NCI-H748 treated with DMSO at 0.1 percent for 48 hours (cell line): ENCODE results near the gene ZNF587B.
"Not testable (repeated sequence)": the region's sequence is repeated elsewhere in the genome, so short reads cannot be mapped to it uniquely, and the experiment has no call there.

ENCODE experiments used
- DNase-seq: peaks from one replicate; lab custom pipeline; 2025; lab: John Stamatoyannopoulos, UW

The ZNF587B gene

DNA sequence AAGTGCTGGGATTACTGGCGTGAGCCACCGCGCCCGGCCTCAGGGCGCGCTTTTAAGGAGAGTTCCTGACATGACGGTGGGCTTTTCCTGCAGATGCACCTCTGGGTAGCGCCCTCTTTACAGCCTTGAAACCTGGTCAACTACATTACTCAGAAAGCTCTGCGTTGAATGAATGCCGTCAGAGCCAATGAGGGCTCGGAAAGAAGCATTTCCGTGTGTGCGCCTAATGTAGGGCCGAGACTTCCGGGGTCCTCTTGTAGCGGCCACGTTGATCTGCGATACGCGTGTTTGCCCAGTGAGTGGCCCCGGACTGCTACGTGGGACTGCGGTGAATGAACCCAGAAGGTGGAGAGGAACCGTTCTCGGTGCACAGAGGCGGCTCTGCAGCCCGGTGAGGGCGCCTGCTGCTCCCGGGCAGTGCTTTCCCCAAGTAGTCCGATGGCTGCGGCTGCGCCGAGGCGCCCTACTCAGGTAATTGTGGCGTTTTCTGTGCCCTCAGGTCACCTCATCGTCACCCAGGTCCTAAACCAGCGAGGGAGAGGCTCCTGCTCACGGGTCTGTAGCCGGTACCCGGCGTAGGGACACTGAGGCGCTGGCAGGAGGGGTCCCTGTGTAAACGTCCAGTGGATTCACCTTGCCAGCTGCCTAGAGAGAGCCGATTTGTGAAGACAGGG, 10.5 kb upstream of the ZNF587B start:
- DNase-seq: peak; percentile 95

DNA sequence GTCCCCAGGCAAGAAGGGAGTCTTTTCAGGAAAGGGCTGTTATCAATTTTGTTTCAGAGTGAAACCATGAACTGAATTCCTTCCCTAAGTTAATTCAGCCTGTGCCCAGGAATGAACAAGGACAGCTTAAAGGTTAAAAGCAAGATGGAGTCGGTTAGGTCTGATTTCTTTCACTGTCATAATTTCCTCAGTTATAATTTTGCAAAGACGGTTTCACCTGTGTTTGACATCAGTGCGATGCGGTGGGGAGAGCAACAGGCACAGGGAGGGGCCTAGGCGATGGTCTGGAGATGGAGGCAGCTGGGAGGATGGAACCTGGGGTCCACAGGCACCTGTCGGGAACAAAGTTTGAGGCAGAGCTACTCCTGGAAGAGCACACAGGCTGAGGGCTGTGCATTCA, 9.5 kb upstream of the ZNF587B start:
- no peak for DNase-seq

DNA sequence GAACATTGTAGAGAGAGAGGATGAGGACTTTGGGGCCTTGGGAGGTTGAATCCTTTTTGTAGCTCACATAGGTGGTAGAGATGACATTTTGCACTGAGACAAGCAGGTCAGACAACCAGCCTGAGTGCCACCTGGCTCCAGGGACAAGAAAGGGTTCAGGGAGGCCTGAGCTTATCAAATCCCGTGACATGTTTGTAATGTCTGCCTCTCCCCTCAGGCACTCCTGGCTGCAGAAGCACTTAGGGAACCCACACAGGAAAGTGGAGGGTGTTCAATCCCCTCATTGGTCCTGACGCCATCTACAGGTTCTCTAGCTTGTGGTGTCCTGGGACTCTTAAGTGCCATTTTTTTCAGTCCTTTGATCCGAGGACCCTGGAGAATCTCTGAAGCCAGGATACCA, 9.0 kb upstream of the ZNF587B start:
- DNase-seq: not testable (repeated sequence)

DNA sequence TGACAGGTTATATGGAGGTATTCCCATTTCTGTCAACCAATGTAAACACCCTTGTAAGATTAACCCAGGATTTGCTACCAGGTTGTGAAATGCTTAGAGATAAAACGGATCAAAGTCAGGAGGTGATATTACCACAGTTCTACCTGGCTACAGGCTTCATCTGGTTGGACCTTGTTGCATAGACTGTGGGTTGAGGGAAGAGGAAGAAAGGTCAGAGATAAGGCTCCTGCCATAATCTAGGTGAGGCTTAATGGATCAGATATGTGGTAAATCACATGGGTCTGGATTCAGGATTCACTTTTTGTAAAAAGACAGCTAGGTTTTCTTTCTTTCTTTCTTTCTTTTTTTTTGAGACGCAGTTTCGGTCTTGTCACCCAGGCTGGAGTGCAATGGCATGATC, 8.6 kb upstream of the ZNF587B start:
- DNase-seq: not testable (repeated sequence)

DNA sequence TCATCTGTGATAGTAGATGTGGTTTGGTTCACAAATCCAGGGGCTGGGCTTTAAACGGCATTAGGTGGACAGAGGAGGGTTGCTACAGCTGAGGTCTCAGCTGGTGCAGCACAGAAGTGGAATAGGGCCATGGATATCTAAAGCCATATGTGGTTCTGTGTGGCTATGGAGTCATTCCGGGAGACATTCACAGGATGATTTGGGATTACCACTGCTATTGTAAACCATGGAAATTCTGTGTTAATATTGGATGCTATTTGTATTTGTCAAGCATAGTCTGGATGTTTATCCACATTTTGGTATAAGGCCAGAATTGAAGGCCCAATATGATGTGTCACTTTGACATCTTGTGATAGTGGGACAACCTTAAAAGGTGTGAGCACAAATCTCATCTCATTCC, 6.9 kb upstream of the ZNF587B start:
- DNase-seq: not testable (repeated sequence)

DNA sequence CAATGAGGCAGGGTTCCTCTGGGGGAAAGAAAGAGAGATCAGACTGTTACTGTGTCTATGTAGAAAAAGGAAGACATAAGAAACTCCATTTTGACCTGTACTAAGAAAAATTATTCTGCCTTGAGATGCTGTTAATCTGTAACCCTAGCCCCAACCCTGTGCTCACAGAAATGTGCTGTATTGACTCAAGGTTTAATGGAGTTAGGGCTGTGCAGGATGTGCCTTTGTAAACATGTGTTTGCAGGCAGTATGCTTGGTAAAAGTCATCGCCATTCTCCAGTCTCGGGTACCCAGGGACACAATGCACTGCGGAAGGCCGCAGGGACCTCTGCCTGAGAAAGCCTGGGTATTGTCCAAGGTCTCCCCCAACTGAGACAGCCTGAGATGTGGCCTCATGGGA, 6.5 kb upstream of the ZNF587B start:
- not testable (repeated sequence) for DNase-seq

DNA sequence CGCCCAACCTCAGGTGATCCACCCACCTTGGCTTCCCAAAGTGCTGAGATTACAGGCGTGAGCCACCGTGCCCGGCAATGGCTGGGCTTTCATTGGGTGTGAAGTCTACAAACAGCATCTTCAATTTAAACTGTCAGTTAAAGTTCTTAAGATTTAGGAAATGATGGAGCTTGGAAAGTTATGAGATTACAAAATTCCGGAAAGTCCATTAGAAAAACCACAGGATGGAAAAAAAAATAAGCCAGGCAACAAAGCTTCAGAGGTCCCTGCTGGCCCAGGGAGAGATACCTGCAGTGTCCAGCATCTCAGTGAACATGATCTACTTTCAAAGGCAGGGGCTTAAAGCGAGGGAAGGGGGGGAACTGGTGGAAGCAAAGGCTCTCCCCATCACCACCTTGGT, 4.6 kb upstream of the ZNF587B start:
- no peak for DNase-seq

DNA sequence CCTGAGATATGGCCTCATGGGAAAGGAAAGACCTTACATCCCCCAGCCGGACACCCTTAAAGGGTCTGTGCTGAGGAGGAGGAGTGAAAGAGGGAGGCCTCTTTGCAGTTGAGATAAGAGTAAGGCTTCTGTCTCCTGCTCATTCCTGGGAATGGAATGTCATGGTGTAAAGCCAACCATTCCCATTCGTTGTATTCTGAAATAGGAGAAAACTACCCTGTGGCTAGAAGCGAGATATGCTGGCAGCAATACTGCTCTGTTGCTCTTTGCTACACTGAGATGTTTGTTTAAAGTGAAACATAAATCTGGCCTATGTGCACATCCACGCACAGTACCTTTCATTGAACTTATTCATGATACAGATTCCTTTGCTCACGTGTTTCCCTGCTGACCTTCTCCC, 783 bp upstream of the ZNF587B start:
- no peak for DNase-seq

DNA sequence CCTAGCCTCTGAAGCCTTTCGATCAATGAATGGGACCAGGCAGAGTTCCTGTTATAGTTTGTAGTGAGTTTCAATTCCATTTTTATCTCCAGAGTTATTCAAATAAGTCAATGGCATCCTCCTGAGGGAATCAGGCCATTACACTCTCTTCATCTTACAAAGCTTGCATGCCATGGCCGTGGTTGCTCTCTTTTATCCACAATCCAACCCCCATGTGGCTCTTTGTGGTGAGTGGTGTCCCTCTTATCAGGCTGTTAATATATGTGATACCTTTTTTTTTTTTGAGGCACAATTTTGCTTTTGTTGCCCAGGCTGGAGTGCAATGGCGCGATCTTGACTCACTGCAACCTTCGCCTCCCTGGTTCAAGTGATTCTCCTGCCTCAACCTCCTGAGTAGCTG, 6.9 kb downstream of the ZNF587B start:
- not testable (repeated sequence) for DNase-seq

DNA sequence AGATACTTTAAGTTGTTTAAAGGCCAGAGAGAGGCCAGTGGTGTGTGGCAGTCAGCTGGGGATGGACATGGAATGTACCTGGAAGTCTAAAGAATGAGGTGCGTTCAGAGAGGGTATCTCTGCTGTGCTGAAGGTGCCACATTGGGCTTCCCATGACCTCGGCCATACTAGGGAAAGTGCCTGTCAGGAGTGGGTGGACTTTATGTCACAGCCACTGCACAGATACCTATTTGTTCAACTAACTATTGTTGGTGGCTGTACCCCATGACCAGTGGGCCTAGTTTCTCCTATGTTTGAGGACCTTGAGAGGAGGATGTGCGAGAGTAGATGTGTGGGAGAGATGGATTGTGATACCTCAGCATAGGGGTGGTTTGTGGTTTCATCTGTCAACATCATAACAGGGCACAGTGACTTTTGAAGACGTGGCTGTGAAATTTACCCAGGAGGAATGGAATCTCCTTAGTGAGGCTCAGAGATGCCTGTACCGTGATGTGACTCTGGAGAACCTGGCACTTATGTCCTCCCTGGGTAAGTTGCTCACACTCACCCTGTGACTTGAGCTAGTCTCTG, 8.6 kb downstream of the ZNF587B start:
- not testable (repeated sequence) for DNase-seq

DNA sequence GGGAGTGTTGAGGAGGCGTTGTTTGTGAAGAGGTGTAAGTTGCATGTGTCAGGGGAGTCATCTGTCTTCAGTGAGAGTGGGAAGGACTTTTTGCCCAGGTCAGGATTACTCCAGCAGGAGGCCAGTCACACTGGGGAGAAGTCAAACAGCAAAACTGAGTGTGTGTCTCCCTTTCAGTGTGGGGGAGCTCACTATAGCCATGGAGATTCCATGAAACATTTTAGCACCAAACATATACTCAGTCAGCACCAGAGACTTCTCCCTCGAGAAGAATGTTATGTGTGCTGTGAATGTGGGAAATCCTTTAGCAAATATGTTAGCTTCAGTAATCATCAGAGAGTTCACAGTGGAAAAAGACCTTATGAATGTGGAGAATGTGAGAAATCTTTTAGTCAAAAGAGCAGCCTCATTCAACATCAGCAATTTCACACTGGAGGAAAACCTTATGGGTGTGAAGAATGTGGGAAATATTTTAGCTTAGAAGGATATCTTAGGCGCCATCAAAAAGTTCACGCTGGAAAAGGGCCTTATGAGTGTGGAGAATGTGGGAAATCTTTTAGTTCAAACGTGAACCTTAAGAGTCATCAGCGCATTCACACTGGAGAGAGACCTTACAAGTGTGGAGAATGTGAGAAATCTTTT, 11.1 kb downstream of the ZNF587B start:
- DNase-seq: no peak

DNA sequence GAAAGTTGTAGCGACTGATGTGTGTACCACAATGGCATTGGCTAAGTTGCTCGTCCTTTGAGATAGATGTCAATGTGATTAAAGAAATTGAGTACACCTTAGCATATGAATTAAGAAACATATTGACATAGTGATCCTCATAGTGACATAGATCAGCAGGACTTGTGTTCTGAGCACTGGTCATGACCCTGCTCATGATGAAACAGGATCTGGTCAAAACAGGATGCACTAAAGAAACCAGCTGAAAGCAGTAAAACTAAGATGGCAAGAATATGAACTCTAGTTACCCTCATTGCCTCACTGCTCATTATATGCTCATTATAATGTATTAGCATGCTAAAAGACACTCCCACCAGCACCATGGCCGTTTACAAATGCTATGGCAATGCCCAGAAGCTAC, 17.1 kb downstream of the ZNF587B start:
- DNase-seq: not testable (repeated sequence)

DNA sequence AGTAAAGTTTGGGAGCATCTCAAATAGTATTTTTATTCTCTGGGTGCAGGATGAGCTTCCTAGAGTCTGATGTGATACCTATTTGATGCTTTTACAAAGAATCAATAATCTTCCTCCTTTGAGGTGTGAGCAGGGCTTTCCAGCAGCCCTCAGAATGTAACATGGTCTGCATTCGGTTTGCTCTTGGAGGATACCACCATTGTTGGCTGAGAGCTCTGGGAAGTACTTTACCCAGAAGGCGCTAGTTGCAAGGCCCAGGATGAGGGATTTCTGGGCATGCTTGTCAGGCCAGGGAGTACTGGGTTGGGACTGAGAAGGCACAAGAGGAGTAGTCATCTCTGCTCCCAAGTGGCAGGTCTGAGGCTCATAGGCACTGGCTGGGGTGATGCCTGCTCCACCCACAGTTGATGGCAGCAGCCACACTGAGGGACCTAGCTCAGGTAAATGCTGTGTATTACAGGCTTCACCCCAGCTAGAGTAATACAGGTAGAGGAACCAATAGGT, 19.1 kb downstream of the ZNF587B start:
- DNase-seq: not testable (repeated sequence)

DNA sequence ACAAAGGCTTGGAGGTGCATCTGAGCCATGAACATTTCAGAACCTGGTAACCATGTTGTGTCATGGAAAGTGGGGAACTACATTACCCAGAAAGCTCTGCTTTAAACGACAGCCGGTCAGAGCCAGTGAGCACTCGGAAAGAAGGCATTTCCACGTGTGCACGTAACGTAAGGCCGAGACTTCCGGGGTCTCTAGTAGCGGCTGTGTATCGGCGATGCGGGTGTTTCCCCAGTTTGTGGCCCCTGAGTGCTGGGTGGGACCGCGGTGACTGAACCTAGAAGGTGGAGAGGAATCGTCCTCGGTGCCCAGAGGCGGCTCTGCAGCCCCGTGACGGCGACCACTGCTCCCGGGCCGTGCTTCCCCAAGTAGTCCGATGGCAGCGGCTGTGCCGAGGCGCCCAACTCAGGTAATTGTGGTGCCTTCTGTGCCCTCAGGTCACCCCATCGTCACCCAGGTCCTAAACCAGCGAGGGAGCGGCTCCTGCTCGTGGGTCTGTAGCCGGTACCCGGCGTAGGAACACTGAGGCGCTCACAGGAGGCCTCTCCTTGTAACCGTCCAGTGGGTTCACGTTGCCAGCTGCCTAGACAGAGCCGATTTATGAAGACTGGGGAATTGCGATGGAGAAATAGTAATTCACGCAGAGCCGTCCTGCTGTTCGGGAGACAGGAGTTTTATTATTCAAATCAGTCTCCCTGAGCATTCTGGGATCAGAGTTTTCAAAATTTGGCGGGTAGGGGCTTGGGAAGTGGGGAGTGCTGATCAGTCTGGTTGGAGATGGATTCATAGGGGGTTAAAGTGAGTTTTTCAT, 19.8 kb downstream of the ZNF587B start, which contains the start of gene ZNF587:
Gene ZNF587 (plus strand): TSS at position 194 of the 808 bp plus-strand sequence. CDS start 180 bp downstream, at position 374.
- DNase-seq: peak; percentile 81

DNA sequence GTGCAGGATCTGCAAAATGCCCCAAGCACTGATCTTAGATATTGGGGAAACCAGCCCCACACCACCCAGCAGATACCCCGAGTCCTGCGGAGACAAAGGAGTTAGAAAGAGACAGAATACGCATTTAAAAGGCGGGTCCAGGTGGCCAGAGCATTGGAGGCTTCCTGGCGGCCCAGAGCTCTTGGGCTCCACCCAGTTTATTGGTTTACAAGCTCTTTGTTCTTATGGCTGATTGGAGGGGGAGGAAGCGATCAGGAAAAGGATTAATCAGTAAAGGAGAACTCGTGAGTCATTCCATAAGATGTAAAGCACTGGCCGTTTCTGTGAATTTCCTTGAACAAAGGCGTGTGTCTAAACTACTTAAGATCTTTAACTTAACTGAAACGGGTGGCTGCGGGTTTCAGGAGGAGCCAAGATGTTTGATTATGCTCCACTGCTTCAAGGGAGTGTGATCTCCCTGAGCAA, 20.5 kb downstream of the ZNF587B start:
- DNase-seq: peak; percentile 38

DNA sequence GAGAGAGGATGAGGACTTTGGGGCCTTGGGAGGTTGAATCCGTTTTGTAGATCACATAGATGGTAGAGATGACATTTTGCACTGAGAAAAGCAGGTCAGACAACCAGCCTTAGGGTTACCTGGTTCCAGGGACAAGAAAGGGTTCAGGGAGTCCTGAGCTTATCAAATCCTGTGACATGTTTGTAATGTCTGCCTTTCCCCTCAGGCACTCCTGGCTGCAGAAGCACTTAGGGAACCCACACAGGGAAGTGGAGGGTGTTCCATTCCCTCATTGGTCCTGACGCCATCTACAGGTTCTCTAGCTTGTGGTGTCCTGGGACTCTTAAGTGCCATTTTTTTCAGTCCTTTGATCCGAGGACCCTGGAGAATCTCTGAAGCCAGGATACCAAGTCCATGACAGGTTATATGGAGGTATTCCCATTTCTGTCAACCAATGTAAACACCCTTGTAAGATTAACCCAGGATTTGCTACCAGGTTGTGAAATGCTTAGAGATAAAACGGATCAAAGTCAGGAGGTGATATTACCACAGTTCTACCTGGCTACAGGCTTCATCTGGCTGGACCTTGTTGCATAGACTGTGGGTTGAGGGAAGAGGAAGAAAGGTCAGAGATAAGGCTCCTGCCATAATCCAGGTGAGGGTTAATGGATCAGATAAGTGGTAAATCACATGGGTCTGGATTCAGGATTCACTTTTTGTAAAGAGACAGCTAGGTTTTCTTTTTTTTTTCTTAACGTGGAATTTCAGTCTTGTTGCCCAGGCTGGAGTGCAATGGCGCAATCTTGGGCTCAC, 21.9 kb downstream of the ZNF587B start:
- not testable (repeated sequence) for DNase-seq

DNA sequence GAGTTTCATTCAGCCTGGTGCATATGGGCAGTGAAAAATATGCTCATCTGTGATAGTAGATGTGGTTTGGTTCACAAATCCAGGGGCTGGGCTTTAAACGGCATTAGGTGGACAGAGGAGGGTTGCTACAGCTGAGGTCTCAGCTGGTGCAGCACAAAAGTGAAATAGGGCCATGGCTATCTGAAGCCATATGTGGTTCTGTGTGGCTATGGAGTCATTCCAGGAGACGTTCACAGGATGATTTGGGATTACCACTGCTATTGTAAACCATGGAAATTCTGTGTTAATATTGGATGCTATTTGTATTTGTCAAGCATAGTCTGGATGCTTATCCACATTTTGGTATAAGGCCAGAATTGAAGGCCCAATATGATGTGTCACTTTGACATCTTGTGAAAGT, 24.0 kb downstream of the ZNF587B start:
- DNase-seq: not testable (repeated sequence)

DNA sequence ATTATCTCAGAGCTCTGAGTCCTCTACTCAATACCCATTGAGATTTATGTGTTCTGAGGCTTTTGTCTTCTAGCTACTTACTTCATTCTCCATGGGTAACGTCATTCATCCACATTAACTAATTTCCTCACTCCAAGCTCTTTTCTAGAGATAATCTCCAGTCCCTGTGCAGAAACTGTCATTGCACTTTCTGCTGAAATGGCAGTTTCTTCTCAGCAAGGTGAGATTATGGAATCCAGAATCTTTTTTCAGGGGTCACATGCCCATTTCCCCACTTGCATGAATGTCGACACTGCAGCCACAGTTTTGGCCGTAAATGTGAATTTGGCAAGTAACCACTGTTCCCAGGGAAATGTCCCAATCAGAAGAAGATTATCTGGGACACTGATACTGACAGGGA, 32.3 kb downstream of the ZNF587B start:
- not testable (repeated sequence) for DNase-seq

DNA sequence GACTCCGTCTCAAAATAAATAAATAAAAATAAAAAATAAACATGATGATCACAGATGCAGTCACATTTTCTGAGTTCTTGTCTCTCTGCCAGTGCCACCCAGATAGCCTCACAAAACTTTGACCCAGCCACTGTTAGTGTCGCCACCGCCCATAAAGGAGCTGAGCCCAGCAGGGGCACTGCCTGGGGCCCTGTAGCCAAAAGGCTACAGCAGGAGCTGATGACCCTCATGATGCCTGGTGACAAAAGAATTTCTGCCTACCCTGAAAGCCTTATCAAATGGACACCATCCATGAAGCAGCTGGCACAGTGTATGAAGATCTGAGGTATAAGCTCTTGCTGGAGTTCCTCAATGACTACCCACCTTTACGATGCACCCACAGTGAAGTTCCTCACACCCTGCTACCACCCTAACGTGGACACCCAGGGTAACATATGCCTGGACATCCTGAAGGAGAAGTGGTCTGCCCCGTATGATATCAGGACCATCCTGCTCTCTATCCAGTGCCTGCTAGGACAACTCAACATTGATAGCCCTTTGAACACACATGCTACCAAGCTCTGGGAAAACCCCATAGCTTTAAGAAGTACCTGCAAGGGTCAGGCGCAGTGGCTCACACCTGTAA, 37.9 kb downstream of the ZNF587B start:
- DNase-seq: no peak

DNA sequence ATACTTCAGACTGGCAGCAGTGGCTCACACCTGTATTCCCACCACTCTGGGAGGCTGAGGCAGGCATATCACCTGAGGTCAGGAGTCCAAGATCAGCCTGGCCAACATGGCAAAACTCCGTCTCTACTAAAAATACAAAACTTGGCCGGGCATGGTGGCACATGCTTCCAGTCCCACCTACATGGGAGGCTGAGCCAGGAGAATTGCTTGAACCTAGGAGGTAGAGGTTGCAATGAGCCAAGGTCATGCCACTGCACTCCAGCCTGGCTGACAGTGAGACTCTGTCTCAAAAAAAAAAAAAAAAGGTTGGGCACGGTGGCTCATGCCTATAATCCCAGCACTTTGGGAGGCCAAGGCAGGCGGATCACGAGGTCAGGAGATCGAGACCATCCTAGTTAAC, 39.6 kb downstream of the ZNF587B start:
- DNase-seq: not testable (repeated sequence)

DNA sequence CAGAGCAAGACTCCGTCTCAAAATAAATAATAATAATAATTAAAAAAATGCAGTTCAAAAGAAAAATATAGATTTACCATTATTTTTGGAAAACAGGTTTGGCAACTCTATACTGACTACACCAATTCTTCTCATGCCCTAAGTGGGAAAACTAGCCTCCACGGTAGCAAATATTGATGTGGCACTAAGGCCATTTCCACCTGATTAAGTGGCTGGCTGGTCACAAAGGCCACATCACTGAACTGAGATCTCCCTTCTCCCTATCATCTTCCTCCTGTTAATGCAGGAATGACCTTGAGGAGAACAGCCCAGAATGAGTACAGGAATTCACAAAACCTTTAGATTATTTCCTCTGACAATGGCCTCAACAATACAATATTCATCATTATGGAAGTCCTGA, 40.1 kb downstream of the ZNF587B start:
- DNase-seq: no peak
